ENCODE measurements around the gene TCIRG1. TPM values are rescaled to one million over a fixed set of nuclear protein-coding genes. Genes with fewer than 3 reads are reported as not detected.

TCIRG1 gene
- total RNA-seq, 1 experiment from 2014 or later, result 158 TPM

- CTCF ChIA-PET, result no interaction called here
- Histone ChIP-seq H3K27me3 (ENCODE audit: control insufficient read depth, insufficient read depth, low read length) (no peaks in the 10 kb centered on the region), H3K4me3 (ENCODE audit: low read depth in 2 of 2, low read length in 2 of 2) (no peak overlapping the region), H3K27ac (ENCODE audit: low read length) (no peak overlapping the region), H3K9me3 (ENCODE audit: control insufficient read depth, insufficient read depth, low read depth, low read length) (no peaks in the 10 kb centered on the region), H3K4me1 (ENCODE audit: control insufficient read depth, insufficient read depth, low read length) (no peaks in the 10 kb centered on the region), H3K36me3 (ENCODE audit: control insufficient read depth, insufficient read depth, low read length) (peaks cover 8% of the 10 kb centered on the region)
- no peak for ATAC-seq
- BruUV-seq (replicated peaks), result no TSS peak
- intact Hi-C loops (cut with micrococcal nuclease; ENCODE audit: unreplicated experiment), result no loop called here
- DNase-seq (ENCODE audit: low read depth, low spot score), result no peak
- in situ Hi-C loops (cut with HindIII; ENCODE audit: low pct_unique_long_range_greater_than_20kb, low sequenced_read_pairs), result no loop called here
- POLR2A ChIA-PET, result no interaction called here
- TF ChIP-seq REST (IDR thresholded peaks at IDR 0.05; ENCODE audit: insufficient read depth in 1 of 2, low read depth in 2 of 2, low read length in 1 of 2), result no peak
- no peak for TF ChIP-seq SIN3A (IDR thresholded peaks at IDR 0.05; ENCODE audit: borderline replicate concordance, insufficient read depth, low read depth, low read length)
- TF ChIP-seq TCF7L2 (IDR thresholded peaks at IDR 0.05; ENCODE audit: low read depth, low read length), result no peak
- no peak for TF ChIP-seq CTCF (IDR thresholded peaks at IDR 0.05)
- TF ChIP-seq POLR2AphosphoS5 (IDR thresholded peaks at IDR 0.05; ENCODE audit: low read depth, low read length), result no peak
Observed at GRCh38 chr11:68082481-68082880, 43.7 kb downstream of the TCIRG1 start.

GRCh38 chr11:68083517-68083916 lies 44.7 kb downstream of the TCIRG1 start:
- no peaks in the 10 kb centered on the region for H3K27me3 ChIP-seq (ENCODE audit: control insufficient read depth, insufficient read depth, low read length)
- H3K36me3 ChIP-seq (ENCODE audit: control insufficient read depth, insufficient read depth, low read length), result peaks cover 5% of the 10 kb centered on the region
- H3K9me3 ChIP-seq (ENCODE audit: control insufficient read depth, insufficient read depth, low read depth, low read length), result no peaks in the 10 kb centered on the region
- no TSS peak for BruUV-seq (replicated peaks)
- TF ChIP-seq CTCF (IDR thresholded peaks at IDR 0.05), result no peak
- TF ChIP-seq SIN3A (IDR thresholded peaks at IDR 0.05; ENCODE audit: borderline replicate concordance, insufficient read depth, low read depth, low read length), result no peak
- TF ChIP-seq POLR2AphosphoS5 (IDR thresholded peaks at IDR 0.05; ENCODE audit: low read depth, low read length), result no peak
- TF ChIP-seq REST (IDR thresholded peaks at IDR 0.05; ENCODE audit: insufficient read depth in 1 of 2, low read depth in 2 of 2, low read length in 1 of 2), result no peak
- TF ChIP-seq TCF7L2 (IDR thresholded peaks at IDR 0.05; ENCODE audit: low read depth, low read length), result no peak
- CTCF ChIA-PET, result no interaction called here
- DNase-seq (ENCODE audit: low read depth, low spot score), result no peak
- H3K27ac ChIP-seq (ENCODE audit: low read length), result no peak overlapping the region
- POLR2A ChIA-PET, result no interaction called here
- no peaks in the 10 kb centered on the region for H3K4me1 ChIP-seq (ENCODE audit: control insufficient read depth, insufficient read depth, low read length)
- no peak for ATAC-seq
- H3K4me3 ChIP-seq (ENCODE audit: low read depth in 2 of 2, low read length in 2 of 2), result no peak overlapping the region
- in situ Hi-C loops (cut with HindIII; ENCODE audit: low pct_unique_long_range_greater_than_20kb, low sequenced_read_pairs), result no loop called here
- intact Hi-C loops (cut with micrococcal nuclease; ENCODE audit: unreplicated experiment), result no loop called here

All from Panc1 (cell line).